ENCODE data around the gene OR2AP1.
"Not testable (repeated sequence)": the region's sequence is repeated elsewhere in the genome, so short reads cannot be mapped to it uniquely, and the experiment has no call there.

OR2AP1 gene

DNA sequence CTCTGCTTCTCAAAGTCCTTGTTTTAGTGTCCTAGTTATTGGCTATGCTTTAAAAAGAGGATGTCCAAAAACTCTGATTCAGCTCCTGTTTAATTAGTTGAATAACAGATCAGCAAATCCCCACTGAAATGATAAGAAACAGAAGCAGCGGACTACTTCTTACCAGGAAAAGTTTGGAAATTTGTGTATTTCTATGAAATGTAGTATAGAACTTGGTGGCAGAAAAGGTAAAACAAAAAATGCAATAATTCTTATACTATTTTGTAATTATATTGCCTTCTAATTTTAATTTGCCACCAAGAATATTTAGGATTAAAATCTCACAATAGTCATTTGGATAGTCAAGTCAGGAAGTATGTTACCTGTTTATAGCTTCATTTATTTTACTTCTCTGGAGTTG lies at the start of gene OR2AP1:
Gene OR2AP1, plus strand, starts transcription at position 301 of the 400 bp plus-strand sequence. CDS start 1,947 bp downstream, outside the sequence.
- no peak within 1 kb of the TSS for H3K27ac ChIP-seq (ENCODE audit: low read length)
- H3K27me3 ChIP-seq (ENCODE audit: low read depth, low read length): no peaks in the 10 kb centered on the region
- H3K4me1 ChIP-seq (ENCODE audit: control insufficient read depth in 1 of 2, insufficient read depth in 2 of 2, low read length in 2 of 2): no peaks in the 10 kb centered on the region
- H3K4me3 ChIP-seq (ENCODE audit: low read depth in 1 of 2, low read length in 2 of 2): no peak within 1 kb of the TSS
- peaks cover 0 to 26% of the 10 kb centered on the region in 2 donors for H3K9me3 ChIP-seq (ENCODE audit: control insufficient read depth in 1 of 2, low read length in 2 of 2)
- no peaks in the 10 kb centered on the region for H3K36me3 ChIP-seq (ENCODE audit: control insufficient read depth in 1 of 2, insufficient read depth in 2 of 2, low read length in 2 of 2)

DNA sequence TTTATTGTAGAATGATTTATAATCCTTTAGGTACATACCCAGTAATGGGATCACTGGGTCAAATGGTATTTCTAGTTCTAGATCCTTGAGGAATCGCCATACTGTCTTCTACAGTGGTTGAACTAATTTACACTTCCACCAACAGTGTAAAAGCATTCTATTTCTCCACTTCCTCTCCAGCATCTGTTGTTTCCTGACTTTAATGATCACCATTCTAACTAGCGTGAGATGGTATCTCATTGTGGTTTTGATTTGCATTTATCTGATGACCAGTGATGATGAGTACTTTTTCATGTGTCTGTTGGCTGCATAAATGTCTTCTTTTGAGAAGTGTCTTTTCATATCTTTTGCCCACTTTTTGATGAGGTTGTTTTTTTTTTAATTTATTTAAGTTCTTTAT lies 24.0 kb upstream of the OR2AP1 start:
- H3K27ac ChIP-seq (ENCODE audit: low read length); H3K9me3 ChIP-seq (ENCODE audit: control insufficient read depth in 1 of 2, low read length in 2 of 2); H3K4me1 ChIP-seq (ENCODE audit: control insufficient read depth in 1 of 2, insufficient read depth in 2 of 2, low read length in 2 of 2); H3K36me3 ChIP-seq (ENCODE audit: control insufficient read depth in 1 of 2, insufficient read depth in 2 of 2, low read length in 2 of 2); H3K27me3 ChIP-seq (ENCODE audit: low read depth, low read length); H3K4me3 ChIP-seq (ENCODE audit: low read depth in 1 of 2, low read length in 2 of 2): not testable (repeated sequence)

DNA sequence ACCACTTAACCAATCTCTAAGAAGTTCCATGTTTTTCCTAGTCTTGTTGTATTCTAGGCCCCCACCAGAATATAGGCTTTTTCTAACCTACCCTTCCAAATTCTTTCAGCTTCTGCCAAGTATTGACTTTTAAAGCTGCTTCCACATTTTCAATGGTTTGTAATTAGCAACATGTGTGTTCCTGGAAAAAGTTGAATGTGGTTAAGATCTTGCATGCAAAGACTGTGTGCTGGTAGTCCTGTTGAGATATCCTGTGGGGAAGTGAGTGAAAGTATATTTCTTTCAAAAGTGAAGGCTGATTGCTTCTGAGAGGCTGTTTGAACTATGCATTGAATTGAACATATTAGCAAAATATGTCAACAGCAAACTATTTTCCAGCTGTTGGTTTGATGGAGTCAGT lies 23.5 kb upstream of the OR2AP1 start:
- Histone ChIP-seq H3K4me3 (ENCODE audit: low read depth in 1 of 2, low read length in 2 of 2) (no peak overlapping the region), H3K4me1 (ENCODE audit: control insufficient read depth in 1 of 2, insufficient read depth in 2 of 2, low read length in 2 of 2) (no peaks in the 10 kb centered on the region), H3K9me3 (ENCODE audit: control insufficient read depth in 1 of 2, low read length in 2 of 2) (peaks cover 0 to 7% of the 10 kb centered on the region in 2 donors), H3K27me3 (ENCODE audit: low read depth, low read length) (no peaks in the 10 kb centered on the region), H3K36me3 (ENCODE audit: control insufficient read depth in 1 of 2, insufficient read depth in 2 of 2, low read length in 2 of 2) (no peaks in the 10 kb centered on the region), H3K27ac (ENCODE audit: low read length) (no peak overlapping the region)

DNA sequence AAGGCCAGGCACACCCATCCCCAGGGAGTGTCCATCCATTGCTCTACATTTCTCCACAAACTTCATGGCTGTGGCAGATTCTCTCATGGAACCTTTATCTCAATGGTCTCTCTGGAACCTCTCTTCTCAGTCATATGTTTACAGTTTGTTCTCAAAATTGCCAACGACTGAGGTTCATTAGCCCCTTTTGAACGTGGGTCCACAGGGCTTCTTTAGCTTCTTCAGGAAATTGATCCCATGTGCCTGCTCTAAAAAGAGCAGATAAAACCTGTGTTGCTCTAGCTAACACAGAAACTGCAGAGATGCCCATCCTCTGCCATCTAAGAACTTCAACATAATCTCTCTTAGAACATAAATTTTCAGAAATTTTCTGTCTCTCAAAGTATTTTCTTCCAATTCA lies 23.0 kb upstream of the OR2AP1 start, which contains the start of gene OR6C4:
Gene OR6C4, plus strand, starts transcription at position 301 of the 400 bp plus-strand sequence. CDS start 1,625 bp downstream, outside the sequence.
- no peaks in the 10 kb centered on the region for H3K27me3 ChIP-seq (ENCODE audit: low read depth, low read length)
- H3K27ac ChIP-seq (ENCODE audit: low read length): no peak within 1 kb of the TSS
- no peak within 1 kb of the TSS for H3K4me3 ChIP-seq (ENCODE audit: low read depth in 1 of 2, low read length in 2 of 2)
- H3K36me3 ChIP-seq (ENCODE audit: control insufficient read depth in 1 of 2, insufficient read depth in 2 of 2, low read length in 2 of 2): no peaks in the 10 kb centered on the region
- no peaks in the 10 kb centered on the region for H3K4me1 ChIP-seq (ENCODE audit: control insufficient read depth in 1 of 2, insufficient read depth in 2 of 2, low read length in 2 of 2)
- peaks cover 0 to 7% of the 10 kb centered on the region in 2 donors for H3K9me3 ChIP-seq (ENCODE audit: control insufficient read depth in 1 of 2, low read length in 2 of 2)

DNA sequence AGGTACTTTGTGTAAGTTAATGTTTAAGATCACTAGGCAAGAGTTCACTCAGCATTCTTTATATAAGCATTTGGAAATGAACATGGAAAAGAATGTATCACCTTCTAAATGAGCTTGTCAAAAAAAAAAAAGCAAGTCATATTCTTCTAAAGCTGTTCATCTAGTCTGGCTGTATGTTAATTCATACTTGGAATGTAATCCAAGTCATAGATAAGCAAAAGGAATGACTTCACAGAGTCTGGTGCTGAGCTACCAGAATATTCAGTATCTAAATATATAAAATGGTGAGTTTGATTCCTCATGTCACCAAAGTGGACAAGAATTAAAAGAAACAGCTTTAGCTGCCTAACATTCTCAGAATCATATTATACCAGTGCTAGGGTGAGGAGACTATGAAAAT lies 18.0 kb upstream of the OR2AP1 start:
- no peak overlapping the region for H3K27ac ChIP-seq (ENCODE audit: low read length)
- no peak overlapping the region for H3K4me3 ChIP-seq (ENCODE audit: low read depth in 1 of 2, low read length in 2 of 2)
- H3K4me1 ChIP-seq (ENCODE audit: control insufficient read depth in 1 of 2, insufficient read depth in 2 of 2, low read length in 2 of 2): no peaks in the 10 kb centered on the region
- peaks cover 7 to 14% of the 10 kb centered on the region in 2 donors for H3K9me3 ChIP-seq (ENCODE audit: control insufficient read depth in 1 of 2, low read length in 2 of 2)
- H3K36me3 ChIP-seq (ENCODE audit: control insufficient read depth in 1 of 2, insufficient read depth in 2 of 2, low read length in 2 of 2): no peaks in the 10 kb centered on the region
- H3K27me3 ChIP-seq (ENCODE audit: low read depth, low read length): no peaks in the 10 kb centered on the region

DNA sequence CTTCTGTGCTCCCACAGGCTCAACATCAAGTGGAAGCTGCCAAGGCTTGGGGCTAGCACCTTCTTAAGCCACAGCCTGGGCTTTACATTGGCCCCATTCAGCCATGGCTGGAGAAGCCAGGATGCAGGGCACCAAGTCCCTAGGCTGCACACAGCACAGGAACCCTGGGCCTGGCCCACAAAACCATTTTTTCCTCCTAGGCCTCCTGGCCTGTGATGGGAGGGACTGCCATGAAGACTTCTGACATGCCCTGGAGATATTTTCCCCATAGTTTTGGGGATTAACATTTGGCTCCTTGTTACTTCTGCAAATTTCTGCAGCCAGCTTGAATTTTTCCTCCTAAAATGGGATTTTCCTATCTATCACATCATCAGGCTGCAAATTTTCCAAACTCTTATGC lies 2.2 kb upstream of the OR2AP1 start:
- not testable (repeated sequence) for H3K4me3 ChIP-seq (ENCODE audit: low read depth in 1 of 2, low read length in 2 of 2); H3K27me3 ChIP-seq (ENCODE audit: low read depth, low read length); H3K36me3 ChIP-seq (ENCODE audit: control insufficient read depth in 1 of 2, insufficient read depth in 2 of 2, low read length in 2 of 2); H3K4me1 ChIP-seq (ENCODE audit: control insufficient read depth in 1 of 2, insufficient read depth in 2 of 2, low read length in 2 of 2); H3K27ac ChIP-seq (ENCODE audit: low read length)
- peaks cover 0 to 26% of the 10 kb centered on the region in 2 donors for H3K9me3 ChIP-seq (ENCODE audit: control insufficient read depth in 1 of 2, low read length in 2 of 2)

DNA sequence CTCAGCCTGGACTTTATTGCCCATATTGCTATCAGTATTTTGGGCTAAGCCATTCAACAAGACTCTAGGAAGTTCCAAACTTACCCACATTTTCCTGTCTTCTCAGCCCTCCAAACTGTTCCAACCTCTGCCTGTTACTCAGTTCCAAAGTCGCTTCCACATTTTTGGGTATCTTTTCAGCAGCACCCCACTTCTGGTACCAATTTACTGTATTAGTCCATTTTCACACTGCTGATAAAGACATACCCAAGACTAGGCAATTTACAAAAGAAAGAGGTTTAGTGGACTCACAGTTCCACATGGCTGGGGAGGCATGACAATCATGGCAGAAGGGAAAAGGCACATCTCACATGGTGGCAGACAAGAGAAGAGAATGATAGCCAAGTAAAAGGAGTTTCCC lies 1.6 kb upstream of the OR2AP1 start:
- not testable (repeated sequence) for H3K36me3 ChIP-seq (ENCODE audit: control insufficient read depth in 1 of 2, insufficient read depth in 2 of 2, low read length in 2 of 2); H3K27me3 ChIP-seq (ENCODE audit: low read depth, low read length); H3K4me3 ChIP-seq (ENCODE audit: low read depth in 1 of 2, low read length in 2 of 2); H3K27ac ChIP-seq (ENCODE audit: low read length); H3K4me1 ChIP-seq (ENCODE audit: control insufficient read depth in 1 of 2, insufficient read depth in 2 of 2, low read length in 2 of 2)
- H3K9me3 ChIP-seq (ENCODE audit: control insufficient read depth in 1 of 2, low read length in 2 of 2): peaks cover 0 to 26% of the 10 kb centered on the region in 2 donors

DNA sequence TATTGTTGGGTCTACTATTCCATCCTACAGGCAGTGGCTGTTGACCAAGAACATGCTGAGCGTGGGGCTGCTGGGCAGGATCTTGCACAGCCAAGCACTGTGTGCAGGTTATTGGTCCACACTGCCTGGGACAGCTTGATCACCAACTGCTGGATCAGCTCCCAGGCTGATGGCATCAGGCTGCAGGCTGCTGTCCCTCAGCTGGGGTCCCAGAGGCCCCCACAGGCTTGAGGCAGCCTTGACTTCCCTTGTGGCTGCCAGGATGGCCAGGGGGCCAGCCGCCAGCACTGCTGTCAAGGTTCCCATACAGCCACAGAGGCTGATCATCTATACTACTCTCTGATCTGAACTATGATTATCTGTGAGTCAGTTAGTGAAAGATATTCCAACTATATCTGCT lies 9.8 kb downstream of the OR2AP1 start:
- H3K27me3 ChIP-seq (ENCODE audit: low read depth, low read length): no peaks in the 10 kb centered on the region
- no peak overlapping the region for H3K4me3 ChIP-seq (ENCODE audit: low read depth in 1 of 2, low read length in 2 of 2)
- no peaks in the 10 kb centered on the region for H3K4me1 ChIP-seq (ENCODE audit: control insufficient read depth in 1 of 2, insufficient read depth in 2 of 2, low read length in 2 of 2)
- no peaks in the 10 kb centered on the region for H3K36me3 ChIP-seq (ENCODE audit: control insufficient read depth in 1 of 2, insufficient read depth in 2 of 2, low read length in 2 of 2)
- peaks cover 0 to 8% of the 10 kb centered on the region in 2 donors for H3K9me3 ChIP-seq (ENCODE audit: control insufficient read depth in 1 of 2, low read length in 2 of 2)
- no peak overlapping the region for H3K27ac ChIP-seq (ENCODE audit: low read length)

DNA sequence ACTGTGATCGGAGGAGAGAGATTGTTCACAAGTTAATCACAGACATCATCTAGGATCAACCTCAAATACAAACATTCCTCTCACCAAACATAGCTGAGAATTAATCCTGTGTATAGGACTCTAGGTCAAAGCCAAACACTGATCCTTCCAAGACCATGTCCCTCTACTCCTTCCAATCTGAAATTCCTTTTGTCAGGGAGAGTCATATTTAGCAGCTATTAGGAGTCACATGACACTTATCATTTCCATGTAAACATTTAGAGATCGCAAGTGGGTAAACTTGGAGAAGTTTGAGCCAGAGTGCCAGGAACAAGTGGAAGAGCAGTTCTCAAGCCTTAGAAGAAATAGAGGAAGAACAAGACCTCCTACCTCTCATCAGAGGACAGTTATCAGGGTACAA lies 13.5 kb downstream of the OR2AP1 start:
- Histone ChIP-seq H3K27ac (ENCODE audit: low read length) (no peak overlapping the region), H3K9me3 (ENCODE audit: control insufficient read depth in 1 of 2, low read length in 2 of 2) (peaks cover 0 to 6% of the 10 kb centered on the region in 2 donors), H3K4me3 (ENCODE audit: low read depth in 1 of 2, low read length in 2 of 2) (no peak overlapping the region), H3K36me3 (ENCODE audit: control insufficient read depth in 1 of 2, insufficient read depth in 2 of 2, low read length in 2 of 2) (no peaks in the 10 kb centered on the region), H3K4me1 (ENCODE audit: control insufficient read depth in 1 of 2, insufficient read depth in 2 of 2, low read length in 2 of 2) (no peaks in the 10 kb centered on the region), H3K27me3 (ENCODE audit: low read depth, low read length) (no peaks in the 10 kb centered on the region)

DNA sequence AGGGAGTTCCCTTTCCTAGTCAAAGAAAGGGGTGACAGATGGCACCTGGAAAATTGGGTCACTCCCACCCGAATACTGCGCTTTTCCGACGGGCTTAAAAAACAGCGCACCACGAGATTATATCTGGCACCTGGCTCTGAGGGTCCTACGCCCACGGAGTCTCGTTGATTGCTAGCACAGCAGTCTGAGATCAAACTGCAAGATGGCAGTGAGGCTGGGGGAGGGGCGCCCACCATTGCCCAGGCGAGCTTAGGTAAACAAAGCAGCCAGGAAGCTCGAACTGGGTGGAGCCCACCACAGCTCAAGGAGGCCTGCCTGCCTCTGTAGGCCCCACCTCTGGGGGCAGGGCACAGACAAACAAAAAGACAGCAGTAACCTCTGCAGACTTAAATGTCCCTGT lies 17.9 kb downstream of the OR2AP1 start:
- H3K9me3 ChIP-seq (ENCODE audit: control insufficient read depth in 1 of 2, low read length in 2 of 2); H3K27ac ChIP-seq (ENCODE audit: low read length); H3K27me3 ChIP-seq (ENCODE audit: low read depth, low read length); H3K4me3 ChIP-seq (ENCODE audit: low read depth in 1 of 2, low read length in 2 of 2); H3K4me1 ChIP-seq (ENCODE audit: control insufficient read depth in 1 of 2, insufficient read depth in 2 of 2, low read length in 2 of 2); H3K36me3 ChIP-seq (ENCODE audit: control insufficient read depth in 1 of 2, insufficient read depth in 2 of 2, low read length in 2 of 2): not testable (repeated sequence)

DNA sequence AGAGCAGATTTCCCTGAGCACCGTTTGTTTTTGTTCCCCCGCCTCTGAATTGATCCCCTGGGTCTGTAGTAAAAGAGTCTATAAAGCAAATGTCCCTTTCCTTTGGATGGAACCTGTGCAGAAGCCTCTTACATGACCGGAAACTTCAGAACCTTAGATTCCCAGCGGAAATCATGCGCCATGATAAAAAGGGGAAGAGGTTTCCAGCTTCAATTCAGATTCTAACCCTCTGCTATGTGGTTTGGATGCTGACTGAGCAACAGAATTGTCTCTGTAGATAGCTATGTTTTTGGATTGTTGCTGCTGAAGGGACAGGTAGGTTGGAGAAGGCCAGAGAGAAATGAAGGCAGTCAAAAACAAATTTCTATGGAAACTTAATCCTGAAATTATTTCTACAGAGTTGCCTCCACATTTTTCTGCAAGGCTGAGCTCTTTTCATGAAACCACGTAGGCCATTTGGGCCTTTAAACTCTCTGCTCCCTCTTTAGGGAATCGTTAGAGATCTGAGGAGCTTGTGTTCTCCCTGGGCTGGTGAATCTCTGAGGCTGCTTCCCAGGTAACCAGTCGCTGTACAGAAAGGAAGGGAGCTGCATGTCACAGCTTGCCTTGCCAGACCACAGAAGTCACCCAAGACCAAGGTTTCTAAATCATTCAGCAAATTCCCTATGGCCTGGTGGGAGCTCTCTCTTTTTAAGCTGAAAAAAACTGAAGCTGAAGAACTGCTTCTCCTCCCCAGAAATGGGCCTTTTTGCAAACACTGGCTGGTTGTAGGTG lies 35.7 kb downstream of the OR2AP1 start:
- Histone ChIP-seq H3K4me1 (ENCODE audit: control insufficient read depth in 1 of 2, insufficient read depth in 2 of 2, low read length in 2 of 2) (no peaks in the 10 kb centered on the region), H3K27me3 (ENCODE audit: low read depth, low read length) (no peaks in the 10 kb centered on the region), H3K4me3 (ENCODE audit: low read depth in 1 of 2, low read length in 2 of 2) (no peak overlapping the region), H3K9me3 (ENCODE audit: control insufficient read depth in 1 of 2, low read length in 2 of 2) (no peaks in the 10 kb centered on the region), H3K27ac (ENCODE audit: low read length) (no peak overlapping the region), H3K36me3 (ENCODE audit: control insufficient read depth in 1 of 2, insufficient read depth in 2 of 2, low read length in 2 of 2) (no peaks in the 10 kb centered on the region)

DNA sequence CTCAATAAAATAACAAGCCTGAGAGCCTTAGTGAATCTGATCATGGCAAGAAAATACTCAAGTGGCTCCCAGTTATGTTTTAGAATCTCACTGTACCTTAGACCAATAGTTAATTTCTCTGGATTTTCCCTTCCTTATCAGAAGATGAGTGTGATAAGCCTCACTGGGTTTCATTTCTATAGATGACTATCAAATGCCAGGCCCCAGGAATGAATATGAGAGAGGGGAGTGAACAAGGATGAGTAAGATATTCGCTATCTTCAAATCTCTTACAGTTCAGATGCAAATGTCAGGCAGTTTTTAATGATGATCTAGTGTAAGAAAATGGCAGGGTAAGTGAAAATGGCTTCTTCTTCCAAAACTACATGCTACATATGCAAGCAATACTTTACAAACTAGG lies 38.3 kb downstream of the OR2AP1 start:
- no peaks in the 10 kb centered on the region for H3K27me3 ChIP-seq (ENCODE audit: low read depth, low read length)
- H3K9me3 ChIP-seq (ENCODE audit: control insufficient read depth in 1 of 2, low read length in 2 of 2): peaks cover 7 to 15% of the 10 kb centered on the region in 2 donors
- no peak overlapping the region for H3K4me3 ChIP-seq (ENCODE audit: low read depth in 1 of 2, low read length in 2 of 2)
- no peaks in the 10 kb centered on the region for H3K36me3 ChIP-seq (ENCODE audit: control insufficient read depth in 1 of 2, insufficient read depth in 2 of 2, low read length in 2 of 2)
- no peak overlapping the region for H3K27ac ChIP-seq (ENCODE audit: low read length)
- no peaks in the 10 kb centered on the region for H3K4me1 ChIP-seq (ENCODE audit: control insufficient read depth in 1 of 2, insufficient read depth in 2 of 2, low read length in 2 of 2)

Data from muscle layer of duodenum (tissue), 2 donors.